ENCODE data around the gene NUP62CL. TPM values are rescaled to one million over a fixed set of nuclear protein-coding genes. Genes with fewer than 3 reads are reported as not detected.

The NUP62CL gene
- total RNA-seq, 1 donor from 2014 or later: 0.52 TPM

- H3K4me3 ChIP-seq (ENCODE audit: insufficient read depth, low read depth, low read length): no peak overlapping the region
- no peaks in the 10 kb centered on the region for H3K9me3 Mint-ChIP-seq (ENCODE audit: unreplicated experiment)
Observed at GRCh38 chrX:107135965-107136307, 70.3 kb downstream of the NUP62CL start.

DNA sequence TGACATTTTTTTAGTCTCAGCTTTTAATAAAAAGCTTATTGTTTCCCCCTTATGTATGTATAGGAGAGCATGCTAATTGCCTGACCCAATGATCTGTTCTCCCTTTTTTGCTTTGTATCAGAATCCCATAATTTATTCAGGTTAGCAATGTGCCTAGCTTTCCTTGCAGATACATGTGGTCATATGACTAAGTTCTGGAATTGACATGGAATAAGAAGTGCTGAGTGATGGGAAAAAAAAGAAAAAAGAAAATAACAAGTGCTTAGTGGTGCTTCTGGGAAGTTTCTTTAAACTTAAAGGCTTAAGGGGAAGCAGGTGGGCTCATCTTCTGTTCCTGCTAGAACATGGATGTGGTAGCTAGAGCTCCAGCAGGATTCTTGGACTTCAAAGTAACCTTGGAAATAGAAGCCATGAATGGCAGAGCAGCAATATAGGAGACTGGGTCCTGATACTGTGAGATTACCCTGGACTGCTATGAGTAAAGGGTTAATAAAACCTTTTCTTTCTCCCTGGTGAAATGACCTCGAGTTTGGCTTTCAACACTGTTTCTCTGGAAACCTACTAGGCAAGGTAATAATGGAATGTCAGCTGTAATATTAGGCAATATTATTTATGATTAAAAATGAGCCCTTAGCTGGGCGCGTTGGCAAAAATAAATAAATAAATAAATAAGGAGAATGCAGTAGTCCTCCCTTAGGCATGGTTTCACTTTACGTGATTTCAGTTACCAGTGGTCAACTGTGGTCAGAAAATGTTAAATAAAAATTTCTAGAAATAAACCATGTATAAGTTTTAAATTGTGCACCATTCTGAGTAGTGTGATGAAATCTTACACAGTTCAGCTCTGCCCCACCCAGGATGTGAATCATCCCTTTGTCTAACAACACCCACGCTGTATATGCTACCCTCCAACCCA, 70.9 kb downstream of the NUP62CL start:
- Mint-ChIP-seq H3K36me3 (ENCODE audit: low read depth, unreplicated experiment) (no peaks in the 10 kb centered on the region), H3K27ac (ENCODE audit: unreplicated experiment) (peak overlapping the region; percentile 93), H3K4me3 (ENCODE audit: unreplicated experiment) (peak overlapping the region; percentile 18), H3K27me3 (ENCODE audit: low read depth, unreplicated experiment) (no peaks in the 10 kb centered on the region), H3K4me1 (ENCODE audit: low read depth, unreplicated experiment) (peaks cover 5% of the 10 kb centered on the region), H3K9me3 (ENCODE audit: unreplicated experiment) (no peaks in the 10 kb centered on the region)
- Histone ChIP-seq H3K27ac (ENCODE audit: low read depth, low read length) (no peak overlapping the region), H4K20me1 (ENCODE audit: insufficient read depth, low read length) (no peaks in the 10 kb centered on the region), H3K4me3 (ENCODE audit: insufficient read depth, low read depth, low read length) (no peak overlapping the region), H3K4me2 (ENCODE audit: low read length) (peak overlapping the region; percentile 43), H3K9ac (ENCODE audit: low read length) (no peak overlapping the region), H3K4me1 (ENCODE audit: insufficient read depth, low read length) (peaks cover 3% of the 10 kb centered on the region), H3K36me3 (ENCODE audit: insufficient read depth, low read length) (no peaks in the 10 kb centered on the region), H3K27me3 (ENCODE audit: insufficient read depth, low read length) (no peaks in the 10 kb centered on the region), H2AFZ (ENCODE audit: low read depth, low read length) (no peak overlapping the region), H3K9me3 (ENCODE audit: insufficient read depth, low read depth, low read length) (no peaks in the 10 kb centered on the region), H3K79me2 (ENCODE audit: insufficient read depth, low read length) (no peaks in the 10 kb centered on the region)
- DNase-seq (ENCODE audit: low read depth) (peak; percentile 64), FAIRE-seq (peak; percentile 92)
- no peak for TF ChIP-seq EZH2 (IDR thresholded peaks at IDR 0.05; ENCODE audit: insufficient read depth, low read length)
- TF ChIP-seq, protein P1, sequence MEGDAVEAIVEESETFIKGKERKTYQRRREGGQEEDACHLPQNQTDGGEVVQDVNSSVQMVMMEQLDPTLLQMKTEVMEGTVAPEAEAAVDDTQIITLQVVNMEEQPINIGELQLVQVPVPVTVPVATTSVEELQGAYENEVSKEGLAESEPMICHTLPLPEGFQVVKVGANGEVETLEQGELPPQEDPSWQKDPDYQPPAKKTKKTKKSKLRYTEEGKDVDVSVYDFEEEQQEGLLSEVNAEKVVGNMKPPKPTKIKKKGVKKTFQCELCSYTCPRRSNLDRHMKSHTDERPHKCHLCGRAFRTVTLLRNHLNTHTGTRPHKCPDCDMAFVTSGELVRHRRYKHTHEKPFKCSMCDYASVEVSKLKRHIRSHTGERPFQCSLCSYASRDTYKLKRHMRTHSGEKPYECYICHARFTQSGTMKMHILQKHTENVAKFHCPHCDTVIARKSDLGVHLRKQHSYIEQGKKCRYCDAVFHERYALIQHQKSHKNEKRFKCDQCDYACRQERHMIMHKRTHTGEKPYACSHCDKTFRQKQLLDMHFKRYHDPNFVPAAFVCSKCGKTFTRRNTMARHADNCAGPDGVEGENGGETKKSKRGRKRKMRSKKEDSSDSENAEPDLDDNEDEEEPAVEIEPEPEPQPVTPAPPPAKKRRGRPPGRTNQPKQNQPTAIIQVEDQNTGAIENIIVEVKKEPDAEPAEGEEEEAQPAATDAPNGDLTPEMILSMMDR (IDR thresholded peaks at IDR 0.05; ENCODE audit: insufficient read depth, low read depth, low read length): no peak

More at GRCh38 chrX:107135965-107136307, 70.3 kb downstream of the NUP62CL start:
- Histone ChIP-seq H3K79me2 (ENCODE audit: insufficient read depth, low read length) (no peaks in the 10 kb centered on the region), H3K9ac (ENCODE audit: low read length) (no peak overlapping the region), H3K4me2 (ENCODE audit: low read length) (peak overlapping the region; percentile 43), H3K4me1 (ENCODE audit: insufficient read depth, low read length) (peaks cover 3% of the 10 kb centered on the region), H3K9me3 (ENCODE audit: insufficient read depth, low read depth, low read length) (no peaks in the 10 kb centered on the region), H3K27me3 (ENCODE audit: insufficient read depth, low read length) (no peaks in the 10 kb centered on the region), H4K20me1 (ENCODE audit: insufficient read depth, low read length) (no peaks in the 10 kb centered on the region), H2AFZ (ENCODE audit: low read depth, low read length) (no peak overlapping the region), H3K27ac (ENCODE audit: low read depth, low read length) (no peak overlapping the region), H3K36me3 (ENCODE audit: insufficient read depth, low read length) (no peaks in the 10 kb centered on the region)
- FAIRE-seq (peak; percentile 81), DNase-seq (ENCODE audit: low read depth) (no peak)
- no peaks in the 10 kb centered on the region for H3K27me3 Mint-ChIP-seq (ENCODE audit: low read depth, unreplicated experiment)
- H3K4me3 Mint-ChIP-seq (ENCODE audit: unreplicated experiment): peak overlapping the region; percentile 34
- peaks cover 5% of the 10 kb centered on the region for H3K4me1 Mint-ChIP-seq (ENCODE audit: low read depth, unreplicated experiment)
- no peak for TF ChIP-seq EZH2 (IDR thresholded peaks at IDR 0.05; ENCODE audit: insufficient read depth, low read length)
- TF ChIP-seq, protein P1 (IDR thresholded peaks at IDR 0.05; ENCODE audit: insufficient read depth, low read depth, low read length): no peak
- peak overlapping the region; percentile 93 for H3K27ac Mint-ChIP-seq (ENCODE audit: unreplicated experiment)
- no peaks in the 10 kb centered on the region for H3K36me3 Mint-ChIP-seq (ENCODE audit: low read depth, unreplicated experiment)

DNA sequence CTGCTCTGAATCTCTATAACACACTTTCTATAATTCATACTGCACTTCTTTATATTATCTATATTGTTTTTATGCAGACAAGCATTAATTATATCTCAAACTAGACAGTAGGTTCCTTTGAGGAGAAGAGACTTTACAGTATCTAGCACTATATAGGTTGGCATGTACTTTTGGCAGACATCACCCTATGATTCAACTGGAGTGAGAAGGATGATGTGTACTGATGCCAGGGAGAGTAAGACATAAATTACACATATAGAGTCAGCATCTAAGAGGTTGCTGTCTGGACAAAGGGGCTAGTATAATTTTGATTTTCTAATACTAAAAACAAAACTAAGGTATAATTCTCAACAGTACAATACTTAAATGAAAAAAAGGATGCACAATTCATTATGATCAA, 82.5 kb downstream of the NUP62CL start:
- Histone ChIP-seq H3K36me3 (ENCODE audit: insufficient read depth, low read length) (no peaks in the 10 kb centered on the region), H3K4me3 (ENCODE audit: insufficient read depth, low read depth, low read length) (no peak overlapping the region), H3K9me3 (ENCODE audit: insufficient read depth, low read depth, low read length) (no peaks in the 10 kb centered on the region), H3K27me3 (ENCODE audit: insufficient read depth, low read length) (no peaks in the 10 kb centered on the region), H3K9ac (ENCODE audit: low read length) (no peak overlapping the region), H3K4me1 (ENCODE audit: insufficient read depth, low read length) (no peaks in the 10 kb centered on the region), H4K20me1 (ENCODE audit: insufficient read depth, low read length) (no peaks in the 10 kb centered on the region), H3K79me2 (ENCODE audit: insufficient read depth, low read length) (no peaks in the 10 kb centered on the region), H3K4me2 (ENCODE audit: low read length) (no peak overlapping the region), H3K27ac (ENCODE audit: low read depth, low read length) (no peak overlapping the region), H2AFZ (ENCODE audit: low read depth, low read length) (no peak overlapping the region)
- no peak for TF ChIP-seq EZH2 (IDR thresholded peaks at IDR 0.05; ENCODE audit: insufficient read depth, low read length)
- TF ChIP-seq, protein P1 (IDR thresholded peaks at IDR 0.05; ENCODE audit: insufficient read depth, low read depth, low read length): no peak
- DNase-seq (ENCODE audit: low read depth): no peak
- no peak for FAIRE-seq
- no peaks in the 10 kb centered on the region for H3K9me3 Mint-ChIP-seq (ENCODE audit: unreplicated experiment)
- H3K27me3 Mint-ChIP-seq (ENCODE audit: low read depth, unreplicated experiment): no peaks in the 10 kb centered on the region
- H3K36me3 Mint-ChIP-seq (ENCODE audit: low read depth, unreplicated experiment): no peaks in the 10 kb centered on the region
- H3K27ac Mint-ChIP-seq (ENCODE audit: unreplicated experiment): no peak overlapping the region
- H3K4me1 Mint-ChIP-seq (ENCODE audit: low read depth, unreplicated experiment): no peaks in the 10 kb centered on the region
- no peak overlapping the region for H3K4me3 Mint-ChIP-seq (ENCODE audit: unreplicated experiment)

All from astrocyte (in vitro differentiated cells and primary cell).